ENCODE measurements around the gene SYNGR3. TPM values are rescaled to one million over a fixed set of nuclear protein-coding genes. Genes with fewer than 3 reads are reported as not detected.

Gene SYNGR3
- total and polyA plus RNA-seq, 2 of the 13 experiments (the other 11 are each of a cell fraction or from before 2014, with no cell fraction given) = 0.97 to 5.7 TPM

- TF ChIP-seq, protein P1, sequence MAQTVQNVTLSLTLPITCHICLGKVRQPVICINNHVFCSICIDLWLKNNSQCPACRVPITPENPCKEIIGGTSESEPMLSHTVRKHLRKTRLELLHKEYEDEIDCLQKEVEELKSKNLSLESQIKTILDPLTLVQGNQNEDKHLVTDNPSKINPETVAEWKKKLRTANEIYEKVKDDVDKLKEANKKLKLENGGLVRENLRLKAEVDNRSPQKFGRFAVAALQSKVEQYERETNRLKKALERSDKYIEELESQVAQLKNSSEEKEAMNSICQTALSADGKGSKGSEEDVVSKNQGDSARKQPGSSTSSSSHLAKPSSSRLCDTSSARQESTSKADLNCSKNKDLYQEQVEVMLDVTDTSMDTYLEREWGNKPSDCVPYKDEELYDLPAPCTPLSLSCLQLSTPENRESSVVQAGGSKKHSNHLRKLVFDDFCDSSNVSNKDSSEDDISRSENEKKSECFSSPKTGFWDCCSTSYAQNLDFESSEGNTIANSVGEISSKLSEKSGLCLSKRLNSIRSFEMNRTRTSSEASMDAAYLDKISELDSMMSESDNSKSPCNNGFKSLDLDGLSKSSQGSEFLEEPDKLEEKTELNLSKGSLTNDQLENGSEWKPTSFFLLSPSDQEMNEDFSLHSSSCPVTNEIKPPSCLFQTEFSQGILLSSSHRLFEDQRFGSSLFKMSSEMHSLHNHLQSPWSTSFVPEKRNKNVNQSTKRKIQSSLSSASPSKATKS (CRISPR knock-in tag; IDR thresholded peaks at IDR 0.05) = no peak
- TF ChIP-seq ZNF367 (CRISPR knock-in tag; IDR thresholded peaks at IDR 0.05; ENCODE audit: borderline replicate concordance) = no peak
- TF ChIP-seq RXRB (CRISPR knock-in tag; IDR thresholded peaks at IDR 0.05; ENCODE audit: borderline replicate concordance) = peak; percentile 37; the same call in 1 of the 2 replicates
- TF ChIP-seq PHF20 (CRISPR knock-in tag; IDR thresholded peaks at IDR 0.05) = peak; percentile 88
- TF ChIP-seq ZNF546 (CRISPR knock-in tag; conservative IDR thresholded peaks at IDR 0.05) = no peak; the same call in 1 of the 2 replicates
- TF ChIP-seq ZNF572 (CRISPR knock-in tag; IDR thresholded peaks at IDR 0.05) = no peak
- TF ChIP-seq, protein P2, sequence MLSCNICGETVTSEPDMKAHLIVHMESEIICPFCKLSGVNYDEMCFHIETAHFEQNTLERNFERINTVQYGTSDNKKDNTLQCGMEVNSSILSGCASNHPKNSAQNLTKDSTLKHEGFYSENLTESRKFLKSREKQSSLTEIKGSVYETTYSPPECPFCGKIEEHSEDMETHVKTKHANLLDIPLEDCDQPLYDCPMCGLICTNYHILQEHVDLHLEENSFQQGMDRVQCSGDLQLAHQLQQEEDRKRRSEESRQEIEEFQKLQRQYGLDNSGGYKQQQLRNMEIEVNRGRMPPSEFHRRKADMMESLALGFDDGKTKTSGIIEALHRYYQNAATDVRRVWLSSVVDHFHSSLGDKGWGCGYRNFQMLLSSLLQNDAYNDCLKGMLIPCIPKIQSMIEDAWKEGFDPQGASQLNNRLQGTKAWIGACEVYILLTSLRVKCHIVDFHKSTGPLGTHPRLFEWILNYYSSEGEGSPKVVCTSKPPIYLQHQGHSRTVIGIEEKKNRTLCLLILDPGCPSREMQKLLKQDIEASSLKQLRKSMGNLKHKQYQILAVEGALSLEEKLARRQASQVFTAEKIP (CRISPR knock-in tag; IDR thresholded peaks at IDR 0.05; ENCODE audit: borderline replicate concordance) = no peak
- no peak for TF ChIP-seq FOXO1 (CRISPR knock-in tag; IDR thresholded peaks at IDR 0.05)
- TF ChIP-seq, protein P3, sequence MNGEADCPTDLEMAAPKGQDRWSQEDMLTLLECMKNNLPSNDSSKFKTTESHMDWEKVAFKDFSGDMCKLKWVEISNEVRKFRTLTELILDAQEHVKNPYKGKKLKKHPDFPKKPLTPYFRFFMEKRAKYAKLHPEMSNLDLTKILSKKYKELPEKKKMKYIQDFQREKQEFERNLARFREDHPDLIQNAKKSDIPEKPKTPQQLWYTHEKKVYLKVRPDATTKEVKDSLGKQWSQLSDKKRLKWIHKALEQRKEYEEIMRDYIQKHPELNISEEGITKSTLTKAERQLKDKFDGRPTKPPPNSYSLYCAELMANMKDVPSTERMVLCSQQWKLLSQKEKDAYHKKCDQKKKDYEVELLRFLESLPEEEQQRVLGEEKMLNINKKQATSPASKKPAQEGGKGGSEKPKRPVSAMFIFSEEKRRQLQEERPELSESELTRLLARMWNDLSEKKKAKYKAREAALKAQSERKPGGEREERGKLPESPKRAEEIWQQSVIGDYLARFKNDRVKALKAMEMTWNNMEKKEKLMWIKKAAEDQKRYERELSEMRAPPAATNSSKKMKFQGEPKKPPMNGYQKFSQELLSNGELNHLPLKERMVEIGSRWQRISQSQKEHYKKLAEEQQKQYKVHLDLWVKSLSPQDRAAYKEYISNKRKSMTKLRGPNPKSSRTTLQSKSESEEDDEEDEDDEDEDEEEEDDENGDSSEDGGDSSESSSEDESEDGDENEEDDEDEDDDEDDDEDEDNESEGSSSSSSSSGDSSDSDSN (CRISPR knock-in tag; IDR thresholded peaks at IDR 0.05) = peak; percentile 74
- no peak for TF ChIP-seq RELA (CRISPR knock-in tag; IDR thresholded peaks at IDR 0.05)
- TF ChIP-seq, protein P4, sequence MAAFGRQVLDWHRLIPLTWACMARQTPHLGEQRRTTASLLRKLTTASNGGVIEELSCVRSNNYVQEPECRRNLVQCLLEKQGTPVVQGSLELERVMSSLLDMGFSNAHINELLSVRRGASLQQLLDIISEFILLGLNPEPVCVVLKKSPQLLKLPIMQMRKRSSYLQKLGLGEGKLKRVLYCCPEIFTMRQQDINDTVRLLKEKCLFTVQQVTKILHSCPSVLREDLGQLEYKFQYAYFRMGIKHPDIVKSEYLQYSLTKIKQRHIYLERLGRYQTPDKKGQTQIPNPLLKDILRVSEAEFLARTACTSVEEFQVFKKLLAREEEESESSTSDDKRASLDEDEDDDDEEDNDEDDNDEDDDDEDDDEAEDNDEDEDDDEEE (CRISPR knock-in tag; IDR thresholded peaks at IDR 0.05) = 0 out of 2 replicates have a peak, but pooled peaks have one; percentile 34
- TF ChIP-seq, protein P5, sequence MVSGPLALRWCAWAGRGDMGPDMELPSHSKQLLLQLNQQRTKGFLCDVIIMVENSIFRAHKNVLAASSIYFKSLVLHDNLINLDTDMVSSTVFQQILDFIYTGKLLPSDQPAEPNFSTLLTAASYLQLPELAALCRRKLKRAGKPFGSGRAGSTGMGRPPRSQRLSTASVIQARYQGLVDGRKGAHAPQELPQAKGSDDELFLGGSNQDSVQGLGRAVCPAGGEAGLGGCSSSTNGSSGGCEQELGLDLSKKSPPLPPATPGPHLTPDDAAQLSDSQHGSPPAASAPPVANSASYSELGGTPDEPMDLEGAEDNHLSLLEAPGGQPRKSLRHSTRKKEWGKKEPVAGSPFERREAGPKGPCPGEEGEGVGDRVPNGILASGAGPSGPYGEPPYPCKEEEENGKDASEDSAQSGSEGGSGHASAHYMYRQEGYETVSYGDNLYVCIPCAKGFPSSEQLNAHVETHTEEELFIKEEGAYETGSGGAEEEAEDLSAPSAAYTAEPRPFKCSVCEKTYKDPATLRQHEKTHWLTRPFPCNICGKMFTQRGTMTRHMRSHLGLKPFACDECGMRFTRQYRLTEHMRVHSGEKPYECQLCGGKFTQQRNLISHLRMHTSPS (CRISPR knock-in tag; IDR thresholded peaks at IDR 0.05; ENCODE audit: low read depth) = no peak
- no peak for TF ChIP-seq ZNF670 (CRISPR knock-in tag; IDR thresholded peaks at IDR 0.05; ENCODE audit: borderline replicate concordance)
- no peak for TF ChIP-seq JDP2 (CRISPR knock-in tag; IDR thresholded peaks at IDR 0.05; ENCODE audit: borderline replicate concordance)
- TF ChIP-seq NRL (CRISPR knock-in tag; IDR thresholded peaks at IDR 0.05; ENCODE audit: borderline replicate concordance) = peak; percentile 20; the same call in 1 of the 2 replicates
- no peak for TF ChIP-seq ZNF678 (CRISPR knock-in tag; IDR thresholded peaks at IDR 0.05)
- TF ChIP-seq DNMT1 (CRISPR knock-in tag; IDR thresholded peaks at IDR 0.05) = no peak
- peak; percentile 93 for TF ChIP-seq PHF8 (CRISPR knock-in tag; IDR thresholded peaks at IDR 0.05)
- TF ChIP-seq ATM (IDR thresholded peaks at IDR 0.05; ENCODE audit: borderline replicate concordance) = no peak
- TF ChIP-seq ZKSCAN5 (CRISPR knock-in tag; IDR thresholded peaks at IDR 0.05) = no peak
These were observed 25.0 kb upstream of the SYNGR3 start, which contains the start of gene RPS2 (continued) for GRCh38 chr16:1964506-1965395.

Measured in HepG2 (cell line).